ENCODE measurements around the gene PPP1R16B. TPM values are rescaled to one million over a fixed set of nuclear protein-coding genes. Genes with fewer than 3 reads are reported as not detected.

The PPP1R16B gene
- polyA plus RNA-seq, 2 of the 4 experiments (the other 2 are of a cell fraction): 0.17 to 0.31 TPM

DNA sequence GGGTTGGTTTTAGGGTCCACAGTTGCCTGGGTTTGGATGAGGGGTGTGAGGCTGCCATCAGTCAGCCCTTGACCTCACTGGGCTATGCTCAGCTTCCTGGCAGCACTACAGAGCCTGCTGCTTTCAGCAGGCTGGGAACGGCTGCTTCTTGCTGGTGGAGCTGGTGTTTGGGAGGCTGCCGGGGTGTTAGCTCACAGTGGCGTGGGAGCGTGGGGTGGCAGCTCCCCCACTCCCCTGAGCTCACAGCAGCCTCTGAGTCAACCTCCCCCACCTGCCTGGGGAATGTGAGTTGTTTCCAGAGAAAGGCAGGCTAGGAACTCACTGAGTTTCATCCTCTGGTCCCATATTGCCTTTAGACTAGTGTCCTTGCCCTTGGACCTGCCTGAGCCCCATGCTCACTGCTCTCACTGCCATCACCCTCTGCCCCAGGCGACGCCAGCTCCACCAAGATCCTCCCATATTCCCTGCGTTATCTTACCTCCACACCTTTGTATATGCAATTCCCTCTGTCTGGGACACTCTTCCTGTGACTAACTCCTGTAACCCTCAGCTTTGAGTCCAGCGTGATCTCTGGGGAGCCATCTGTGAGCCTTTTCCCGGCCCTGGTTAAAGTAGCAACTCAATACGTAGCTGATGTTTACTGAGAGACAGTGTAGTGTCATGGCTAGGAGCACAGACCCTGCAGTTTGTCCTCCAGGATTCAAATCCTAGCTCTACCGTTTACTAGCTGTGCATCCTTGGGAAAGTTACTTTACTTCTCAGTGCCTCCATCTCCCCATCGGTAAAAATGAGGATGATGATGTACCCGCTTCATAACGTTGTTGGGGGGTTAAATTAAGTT lies 34.8 kb downstream of the PPP1R16B start:
- ATAC-seq: no peak; a peak in 1 of 6 replicates
- ChIA-PET CTCF (interaction anchor here (0.7 to 2.5 kb wide), 5 partner anchors 12 to 50 kb away, joined by 3 to 7 read pairs (median 3); no protein-coding TSS in a partner anchor), POLR2A (no interaction called here)
- no peak for DNase-seq (ENCODE audit: low read depth in 1 of 2, low spot score in 1 of 2)
- TF ChIP-seq JUNB (IDR thresholded peaks at IDR 0.05) (no peak), KDM5A (IDR thresholded peaks at IDR 0.05) (no peak), ZC3H11A (IDR thresholded peaks at IDR 0.05) (no peak), RNF2 (IDR thresholded peaks at IDR 0.05; ENCODE audit: borderline replicate concordance, low read depth) (no peak), HOXB5 (CRISPR knock-in tag; IDR thresholded peaks at IDR 0.05) (no peak), NPAS2 (CRISPR knock-in tag; IDR thresholded peaks at IDR 0.05; ENCODE audit: borderline replicate concordance) (no peak), HOXB13 (CRISPR knock-in tag; IDR thresholded peaks at IDR 0.05; ENCODE audit: low read depth) (no peak), POLR2AphosphoS2 (conservative IDR thresholded peaks at IDR 0.05; ENCODE audit: low read length) (no peak), RFX5 (IDR thresholded peaks at IDR 0.05) (no peak), POLR2A (IDR thresholded peaks at IDR 0.05; ENCODE audit: low read length) (no peak), PHF8 (IDR thresholded peaks at IDR 0.05; ENCODE audit: borderline replicate concordance, low read depth) (no peak)
- TF ChIP-seq, protein P1, sequence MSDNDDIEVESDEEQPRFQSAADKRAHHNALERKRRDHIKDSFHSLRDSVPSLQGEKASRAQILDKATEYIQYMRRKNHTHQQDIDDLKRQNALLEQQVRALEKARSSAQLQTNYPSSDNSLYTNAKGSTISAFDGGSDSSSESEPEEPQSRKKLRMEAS (IDR thresholded peaks at IDR 0.05): no peak
- TF ChIP-seq, protein P2, sequence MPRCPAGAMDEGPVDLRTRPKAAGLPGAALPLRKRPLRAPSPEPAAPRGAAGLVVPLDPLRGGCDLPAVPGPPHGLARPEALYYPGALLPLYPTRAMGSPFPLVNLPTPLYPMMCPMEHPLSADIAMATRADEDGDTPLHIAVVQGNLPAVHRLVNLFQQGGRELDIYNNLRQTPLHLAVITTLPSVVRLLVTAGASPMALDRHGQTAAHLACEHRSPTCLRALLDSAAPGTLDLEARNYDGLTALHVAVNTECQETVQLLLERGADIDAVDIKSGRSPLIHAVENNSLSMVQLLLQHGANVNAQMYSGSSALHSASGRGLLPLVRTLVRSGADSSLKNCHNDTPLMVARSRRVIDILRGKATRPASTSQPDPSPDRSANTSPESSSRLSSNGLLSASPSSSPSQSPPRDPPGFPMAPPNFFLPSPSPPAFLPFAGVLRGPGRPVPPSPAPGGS (IDR thresholded peaks at IDR 0.05): no peak
- no peak for FAIRE-seq
- H3K9me3 ChIP-seq: no peaks in the 10 kb centered on the region
- no peak overlapping the region for H3K27ac ChIP-seq
- H3K4me3 ChIP-seq: no peak overlapping the region
- H3K4me2 ChIP-seq: no peak overlapping the region
- WGBS (ENCODE audit: missing lambda C conversion rate): 57% methylated on average over 14 of the region's 14 CpGs
- H3K4me1 ChIP-seq: no peaks in the 10 kb centered on the region

DNA sequence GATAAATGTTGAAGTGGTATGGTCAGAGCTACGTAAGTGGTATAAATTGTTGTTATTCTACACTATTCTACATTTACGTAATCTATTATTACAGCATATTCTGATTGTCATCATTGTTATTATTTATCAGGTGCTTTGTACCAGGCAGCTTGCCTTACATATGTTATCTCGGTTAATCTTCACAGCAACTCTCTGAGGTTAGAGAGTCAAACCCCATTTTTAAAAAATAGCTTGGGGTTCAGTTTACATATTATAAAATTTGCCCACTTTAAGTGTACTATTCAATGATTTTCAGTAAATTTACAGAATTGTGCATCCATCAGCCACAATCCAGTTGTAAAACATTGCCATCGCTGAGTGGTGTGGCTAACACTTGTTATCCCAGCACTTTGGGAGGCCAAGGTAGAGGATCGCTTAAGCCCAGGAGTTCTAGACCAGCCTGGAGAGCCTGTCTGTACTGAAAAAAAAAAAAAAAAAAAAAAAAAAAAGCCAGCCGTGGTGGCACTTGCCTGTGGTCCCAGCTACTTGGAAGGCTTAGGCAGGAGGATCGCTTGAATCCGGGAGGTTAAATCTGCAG lies 35.5 kb downstream of the PPP1R16B start:
- POLR2A ChIA-PET: interaction anchor here (0.6 kb wide), 1 partner anchor 11 kb away, joined by 3 read pairs; no protein-coding TSS in a partner anchor
- CTCF ChIA-PET: interaction anchor here (0.7 to 2.5 kb wide), 3 partner anchors 12 to 51 kb away, joined by 3 to 7 read pairs (median 3); no protein-coding TSS in a partner anchor
- ATAC-seq (no peak), DNase-seq (ENCODE audit: low read depth in 1 of 2, low spot score in 1 of 2) (no peak), FAIRE-seq (no peak)
- 67% methylated on average over 8 of the region's 8 CpGs for WGBS (ENCODE audit: missing lambda C conversion rate)
- TF ChIP-seq HOXB13 (CRISPR knock-in tag; IDR thresholded peaks at IDR 0.05; ENCODE audit: low read depth): no peak
- TF ChIP-seq RFX5 (IDR thresholded peaks at IDR 0.05): no peak
- TF ChIP-seq MYC (IDR thresholded peaks at IDR 0.05; ENCODE audit: borderline replicate concordance, low read length): no peak
- TF ChIP-seq, protein P3, sequence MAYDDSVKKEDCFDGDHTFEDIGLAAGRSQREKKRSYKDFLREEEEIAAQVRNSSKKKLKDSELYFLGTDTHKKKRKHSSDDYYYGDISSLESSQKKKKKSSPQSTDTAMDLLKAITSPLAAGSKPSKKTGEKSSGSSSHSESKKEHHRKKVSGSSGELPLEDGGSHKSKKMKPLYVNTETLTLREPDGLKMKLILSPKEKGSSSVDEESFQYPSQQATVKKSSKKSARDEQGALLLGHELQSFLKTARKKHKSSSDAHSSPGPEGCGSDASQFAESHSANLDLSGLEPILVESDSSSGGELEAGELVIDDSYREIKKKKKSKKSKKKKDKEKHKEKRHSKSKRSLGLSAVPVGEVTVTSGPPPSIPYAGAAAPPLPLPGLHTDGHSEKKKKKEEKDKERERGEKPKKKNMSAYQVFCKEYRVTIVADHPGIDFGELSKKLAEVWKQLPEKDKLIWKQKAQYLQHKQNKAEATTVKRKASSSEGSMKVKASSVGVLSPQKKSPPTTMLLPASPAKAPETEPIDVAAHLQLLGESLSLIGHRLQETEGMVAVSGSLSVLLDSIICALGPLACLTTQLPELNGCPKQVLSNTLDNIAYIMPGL (CRISPR knock-in tag; IDR thresholded peaks at IDR 0.05; ENCODE audit: borderline replicate concordance): no peak
- TF ChIP-seq FOSL2 (IDR thresholded peaks at IDR 0.05): no peak
- TF ChIP-seq FOSL2 (CRISPR knock-in tag; IDR thresholded peaks at IDR 0.05): no peak
- TF ChIP-seq CEBPB (IDR thresholded peaks at IDR 0.05): no peak
- TF ChIP-seq BHLHE40 (IDR thresholded peaks at IDR 0.05; ENCODE audit: low read depth, low read length): no peak
- TF ChIP-seq HDAC2 (IDR thresholded peaks at IDR 0.05): no peak
- no peaks in the 10 kb centered on the region for H3K4me1 ChIP-seq
- H3K4me2 ChIP-seq: no peak overlapping the region
- H3K9me3 ChIP-seq: no peaks in the 10 kb centered on the region
- H3K27ac ChIP-seq: no peak overlapping the region
- H3K4me3 ChIP-seq: no peak overlapping the region

Measured in A549 (cell line).